BJ (cell line): ENCODE data around the gene CLSTN3. TPM values are rescaled to one million over a fixed set of nuclear protein-coding genes. Genes with fewer than 3 reads are reported as not detected.
"Not testable (repeated sequence)": the region's sequence is repeated elsewhere in the genome, so short reads cannot be mapped to it uniquely, and the experiment has no call there.

Experiments
- CTCF ChIA-PET: fragments of 350-600 bp; formaldehyde crosslinking; extraction: SDS; loops from one replicate; lab custom pipeline; 2021; ENCODE audit warnings: antibody characterized with exemption, inconsistent platforms; lab: Yijun Ruan, JAX
- POLR2A ChIA-PET: fragments of 300-600 bp; sonication (Branson Sonifier 250); formaldehyde crosslinking; extraction: SDS; loops from one replicate; lab custom pipeline; 2021; ENCODE audit warnings: antibody characterized with exemption; lab: Charles Lee
- DNase-seq: peaks from one replicate; pipeline ENCODE4 v3.0.0-alpha.2; 2011; ENCODE audit warnings: low read depth
- H3K27me3 ChIP-seq: 2 replicates; pipeline ENCODE4 v1.6.0; 2011; ENCODE audit warnings: low read length; ENCODE audit not compliant: control insufficient read depth, insufficient read depth
- H3K36me3 ChIP-seq: 2 replicates; pipeline ENCODE4 v1.5.1; 2011; ENCODE audit warnings: low read length; ENCODE audit not compliant: control insufficient read depth, insufficient read depth
- H3K4me3 ChIP-seq: 2 replicates; pipeline ENCODE4 v1.5.1; 2011; ENCODE audit warnings: low read depth, mild to moderate bottlenecking, control low read depth, low read length
- CTCF ChIP-seq: IDR thresholded peaks from 2 replicates; pipeline ENCODE4 v1.5.1; 2011; ENCODE audit warnings: low read depth, mild to moderate bottlenecking, control low read depth, inconsistent platforms, low read length, moderate library complexity; ENCODE audit not compliant: insufficient read depth
- polyA plus RNA-seq: library from polyadenylated mRNA; depleted of rRNA; stranded (reverse); fragments of >200 nt; gene quantifications from 2 replicates; pipeline ENCODE4 v1.2.3, GENCODE V29; 2011

Gene CLSTN3
- polyA plus RNA-seq, 1 experiment, result 19.2 TPM

GRCh38 chr12:7103837-7104584, 26.2 kb upstream of the CLSTN3 start:
- POLR2A ChIA-PET, result no interaction called here
- no peak for TF ChIP-seq CTCF
- no peaks in the 10 kb centered on the region for H3K27me3 ChIP-seq
- CTCF ChIA-PET, result interaction anchor here (1.2 to 1.8 kb wide), 2 partner anchors 8 to 166 kb away, joined by 3 to 4 read pairs; no protein-coding TSS in a partner anchor
- no peak for DNase-seq
- peaks cover 12% of the 10 kb centered on the region for H3K36me3 ChIP-seq
- H3K4me3 ChIP-seq, result no peak overlapping the region

DNA sequence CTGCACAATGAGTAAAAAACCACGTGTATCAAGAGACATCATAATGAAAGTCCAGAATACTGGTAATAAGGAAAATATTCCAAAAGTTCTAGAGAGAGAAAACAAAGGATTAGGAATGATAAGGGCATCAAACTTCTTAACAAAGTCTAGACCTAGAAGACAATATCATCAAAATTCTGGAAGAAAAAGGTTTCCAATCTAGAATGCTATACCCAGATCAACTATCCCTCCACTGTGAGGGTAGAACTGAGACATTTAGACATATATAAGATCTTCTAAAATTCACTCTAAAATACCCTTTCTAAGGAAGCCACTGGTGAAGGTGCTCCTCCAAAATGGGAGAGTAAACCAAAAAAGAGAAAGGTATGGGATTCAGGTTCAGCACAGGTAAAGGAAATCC, 24.1 kb upstream of the CLSTN3 start:
- no peaks in the 10 kb centered on the region for H3K27me3 ChIP-seq
- TF ChIP-seq CTCF, result no peak
- CTCF ChIA-PET, result no interaction called here
- no peak overlapping the region for H3K4me3 ChIP-seq
- no peak for DNase-seq
- POLR2A ChIA-PET, result no interaction called here
- H3K36me3 ChIP-seq, result peaks cover 11% of the 10 kb centered on the region; the same call in 1 of the 2 replicates

GRCh38 chr12:7107181-7107580, 23.0 kb upstream of the CLSTN3 start:
- DNase-seq, POLR2A ChIA-PET, H3K27me3 ChIP-seq, H3K36me3 ChIP-seq, H3K4me3 ChIP-seq: not testable (repeated sequence)
- CTCF ChIA-PET, result interaction anchor here (1.2 to 8.4 kb wide), 8 partner anchors 11 to 182 kb away, joined by 3 to 151 read pairs (median 8); partner anchors contain the start of genes C12orf57, C1R, C1S and RNU7-1

DNA sequence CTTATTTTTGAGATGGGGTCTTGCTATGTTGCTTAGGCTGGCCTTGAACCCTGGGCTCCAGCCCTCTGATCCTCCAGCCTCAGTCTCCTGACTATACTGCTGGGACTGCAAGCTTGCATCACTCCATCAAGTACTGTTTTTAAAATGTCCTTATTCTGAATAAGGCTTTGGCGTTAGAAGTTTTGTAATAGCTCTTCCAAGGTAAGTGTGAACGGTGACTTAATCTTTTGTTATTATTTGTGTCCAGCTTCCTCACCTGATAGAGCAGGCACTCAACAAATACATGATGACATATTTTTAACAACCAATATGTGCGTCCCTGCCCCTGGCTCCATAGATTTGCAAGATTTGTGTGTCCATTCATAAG, 22.6 kb upstream of the CLSTN3 start:
- POLR2A ChIA-PET, result no interaction called here
- no peak for TF ChIP-seq CTCF
- CTCF ChIA-PET, result interaction anchor here (0.9 to 8.4 kb wide), 15 partner anchors 12 to 184 kb away, joined by 3 to 151 read pairs (median 6); partner anchors contain the start of genes C12orf57, C1R, C1S and RNU7-1
- Histone ChIP-seq H3K4me3 (peak overlapping the region; percentile 68), H3K36me3 (peaks cover 8% of the 10 kb centered on the region; the same call in 1 of the 2 replicates), H3K27me3 (no peaks in the 10 kb centered on the region)
- DNase-seq, result no peak

DNA sequence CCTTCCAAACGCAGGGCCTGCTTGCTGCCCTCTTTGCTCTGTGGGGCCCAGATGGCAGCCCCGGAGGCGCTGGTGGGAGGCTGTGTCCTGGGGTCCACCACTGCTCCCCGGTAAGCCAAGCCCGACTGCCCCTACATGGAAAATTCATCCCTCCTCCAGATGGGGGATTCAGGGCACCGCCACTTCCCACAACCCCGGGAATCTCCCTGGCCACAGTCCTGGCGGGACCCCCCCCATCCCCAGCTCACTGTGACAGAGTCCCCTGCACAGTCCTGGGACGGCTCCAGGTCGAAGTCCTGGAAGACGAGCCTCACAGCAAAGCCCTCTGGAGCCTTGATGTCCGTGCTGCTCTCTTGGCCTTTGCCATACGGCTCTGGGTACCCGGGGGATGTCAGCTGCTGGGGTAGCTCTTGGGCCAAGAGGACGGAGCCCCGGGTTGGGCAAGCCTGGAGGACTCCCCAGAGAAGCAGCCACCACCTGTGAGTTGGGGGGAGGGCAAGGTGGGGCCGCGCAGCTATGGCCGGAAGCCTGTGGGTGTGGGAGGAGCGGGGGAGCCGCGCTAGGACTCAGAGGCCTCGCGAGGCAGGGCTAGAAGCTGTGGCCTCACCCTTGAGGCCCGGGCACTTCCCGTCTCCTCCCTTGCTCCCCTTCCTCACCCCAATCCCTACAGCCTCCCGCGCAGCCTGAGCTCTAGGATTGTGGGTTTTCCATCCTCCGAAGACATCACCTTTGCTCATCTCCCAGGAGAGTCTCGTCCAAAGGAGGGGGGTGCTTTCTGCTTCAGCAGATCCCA, 22.0 kb upstream of the CLSTN3 start:
- POLR2A ChIA-PET, result no interaction called here
- 0 out of 2 replicates have a peak, but pooled peaks have one; percentile 5 for TF ChIP-seq CTCF
- Histone ChIP-seq H3K36me3 (peaks cover 7% of the 10 kb centered on the region; the same call in 1 of the 2 replicates), H3K27me3 (no peaks in the 10 kb centered on the region), H3K4me3 (peak overlapping the region; percentile 68)
- CTCF ChIA-PET, result interaction anchor here (0.7 to 8.4 kb wide), 21 partner anchors 12 to 184 kb away, joined by 3 to 151 read pairs (median 6); partner anchors contain the start of genes C12orf57, C1R, C1S and RNU7-1
- DNase-seq, result no peak
